ENCODE measurements around the gene NR2E1. TPM values are rescaled to one million over a fixed set of nuclear protein-coding genes. Genes with fewer than 3 reads are reported as not detected.
A peak's percentile ranks its signal among the peaks of the same experiment; 100 is the strongest.

The NR2E1 gene
- total and polyA plus RNA-seq, 2 experiments from 2014 or later = not detected

DNA sequence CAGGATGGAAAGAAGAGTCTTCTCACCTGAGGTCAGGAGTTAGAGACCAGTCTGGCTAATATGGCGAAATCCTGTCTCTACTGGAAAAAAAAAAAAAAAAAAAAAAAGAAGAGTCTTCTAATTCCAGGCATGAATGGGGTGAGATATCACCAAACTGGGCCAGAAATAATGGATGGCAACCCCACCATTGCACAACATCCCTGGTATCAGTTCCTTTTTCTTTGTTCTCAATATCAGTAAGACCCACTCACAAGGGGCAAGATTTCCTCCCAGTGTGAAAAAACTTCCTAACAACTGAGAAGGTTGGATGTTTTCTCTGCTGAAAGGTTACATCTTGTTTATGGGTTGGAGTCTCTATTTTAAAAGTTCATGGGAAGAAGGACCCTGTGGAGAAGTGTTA is 23.6 kb upstream of the NR2E1 start:
- no peak overlapping the region for H3K4me2 ChIP-seq (ENCODE audit: unreplicated experiment)
- DNase-seq = no peak
- TF ChIP-seq EZH2 (IDR thresholded peaks at IDR 0.05; ENCODE audit: insufficient read depth, poor library complexity, severe bottlenecking) (no peak), EZH2phosphoT487 (IDR thresholded peaks at IDR 0.05; ENCODE audit: insufficient read depth, low read depth) (no peak)
- H3K9me3 ChIP-seq (ENCODE audit: low read depth) = no peaks in the 10 kb centered on the region
- no peaks in the 10 kb centered on the region for H3F3A ChIP-seq (ENCODE audit: insufficient read depth)
- H4K20me1 ChIP-seq (ENCODE audit: insufficient read depth) = no peaks in the 10 kb centered on the region
- no peak overlapping the region for H3K27ac ChIP-seq
- H3K4me3 ChIP-seq = no peak overlapping the region
- H3K36me3 ChIP-seq (ENCODE audit: low read depth) = no peaks in the 10 kb centered on the region
- no peaks in the 10 kb centered on the region for H3K79me2 ChIP-seq (ENCODE audit: insufficient read depth)
- H3K27me3 ChIP-seq (replicated peaks; ENCODE audit: insufficient read depth) = peaks cover 37% of the 10 kb centered on the region
- H3K9me2 ChIP-seq (ENCODE audit: insufficient read depth) = no peaks in the 10 kb centered on the region
- no peak overlapping the region for H3K9ac ChIP-seq
- in situ Hi-C loops (cut with MboI) = no loop called here
- no peaks in the 10 kb centered on the region for H3K4me1 ChIP-seq (ENCODE audit: insufficient read depth)
- 29 to 50% methylated on average over 1 of the region's 1 CpG for WGBS, 2 experiments (ENCODE audit: low coverage in 1 of 2, low lambda C conversion rate in 2 of 2, missing lambda C conversion rate in 2 of 2)
- H2AFZ ChIP-seq = no peak overlapping the region

DNA sequence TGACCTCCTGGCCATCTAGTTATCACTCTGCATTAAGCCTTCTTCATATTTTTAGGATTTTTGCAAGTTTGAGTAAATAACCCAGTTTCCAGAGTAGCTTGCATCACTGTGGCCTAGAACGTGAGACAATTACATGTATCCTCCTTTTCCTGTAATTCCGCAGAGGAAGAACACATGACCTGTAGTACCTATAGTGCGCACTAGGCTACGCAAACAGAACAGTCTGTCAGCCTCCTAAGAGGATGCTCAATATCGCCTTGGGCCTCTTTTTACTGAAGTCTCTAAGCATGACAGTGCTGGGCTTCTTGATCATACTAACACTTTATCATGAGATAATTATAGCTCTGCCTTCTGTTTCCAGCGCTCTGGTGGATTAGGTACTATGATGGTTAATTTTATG is 20.2 kb upstream of the NR2E1 start:
- Histone ChIP-seq H3K9me3 (ENCODE audit: low read depth) (no peaks in the 10 kb centered on the region), H3K9me2 (ENCODE audit: insufficient read depth) (no peaks in the 10 kb centered on the region), H3K4me1 (ENCODE audit: insufficient read depth) (no peaks in the 10 kb centered on the region), H3K36me3 (ENCODE audit: low read depth) (no peaks in the 10 kb centered on the region), H4K20me1 (ENCODE audit: insufficient read depth) (no peaks in the 10 kb centered on the region), H3K79me2 (ENCODE audit: insufficient read depth) (no peaks in the 10 kb centered on the region), H2AFZ (no peak overlapping the region), H3K9ac (no peak overlapping the region), H3K27me3 (replicated peaks; ENCODE audit: insufficient read depth) (peaks cover 49% of the 10 kb centered on the region), H3K4me3 (no peak overlapping the region), H3K27ac (no peak overlapping the region), H3K4me2 (ENCODE audit: unreplicated experiment) (no peak overlapping the region), H3F3A (ENCODE audit: insufficient read depth) (no peaks in the 10 kb centered on the region)
- in situ Hi-C loops (cut with MboI) = no loop called here
- TF ChIP-seq EZH2 (IDR thresholded peaks at IDR 0.05; ENCODE audit: insufficient read depth, poor library complexity, severe bottlenecking) (no peak), EZH2phosphoT487 (IDR thresholded peaks at IDR 0.05; ENCODE audit: insufficient read depth, low read depth) (no peak)
- WGBS, 2 experiments (ENCODE audit: low coverage in 1 of 2, low lambda C conversion rate in 2 of 2, missing lambda C conversion rate in 2 of 2) = 71 to 76% methylated on average over 6 of the region's 6 CpGs
- DNase-seq = no peak

- H3K79me2 ChIP-seq (ENCODE audit: insufficient read depth) = no peaks in the 10 kb centered on the region
- no peaks in the 10 kb centered on the region for H3K9me3 ChIP-seq (ENCODE audit: low read depth)
- H2AFZ ChIP-seq = no peak overlapping the region
- no peak overlapping the region for H3K4me3 ChIP-seq
- in situ Hi-C loops (cut with MboI) = no loop called here
- no peaks in the 10 kb centered on the region for H3K36me3 ChIP-seq (ENCODE audit: low read depth)
- no peak overlapping the region for H3K9ac ChIP-seq
- 47 to 48% methylated on average over 4 of the region's 4 CpGs for WGBS, 2 experiments (ENCODE audit: low coverage in 1 of 2, low lambda C conversion rate in 2 of 2, missing lambda C conversion rate in 2 of 2)
- no peaks in the 10 kb centered on the region for H3K4me1 ChIP-seq (ENCODE audit: insufficient read depth)
- H4K20me1 ChIP-seq (ENCODE audit: insufficient read depth) = no peaks in the 10 kb centered on the region
- TF ChIP-seq EZH2 (IDR thresholded peaks at IDR 0.05; ENCODE audit: insufficient read depth, poor library complexity, severe bottlenecking) (no peak), EZH2phosphoT487 (IDR thresholded peaks at IDR 0.05; ENCODE audit: insufficient read depth, low read depth) (no peak)
- H3K27ac ChIP-seq = no peak overlapping the region
- H3K4me2 ChIP-seq (ENCODE audit: unreplicated experiment) = no peak overlapping the region
- H3K27me3 ChIP-seq (replicated peaks; ENCODE audit: insufficient read depth) = peaks cover 82% of the 10 kb centered on the region
- H3K9me2 ChIP-seq (ENCODE audit: insufficient read depth) = no peaks in the 10 kb centered on the region
- no peak for DNase-seq
- no peaks in the 10 kb centered on the region for H3F3A ChIP-seq (ENCODE audit: insufficient read depth)
Measured at GRCh38 chr6:108152446-108152845, 13.4 kb upstream of the NR2E1 start.

- TF ChIP-seq EZH2 (IDR thresholded peaks at IDR 0.05; ENCODE audit: insufficient read depth, poor library complexity, severe bottlenecking) (no peak), EZH2phosphoT487 (IDR thresholded peaks at IDR 0.05; ENCODE audit: insufficient read depth, low read depth) (no peak)
- Histone ChIP-seq H3K27me3 (replicated peaks; ENCODE audit: insufficient read depth) (peaks cover 97% of the 10 kb centered on the region), H3K4me1 (ENCODE audit: insufficient read depth) (no peaks in the 10 kb centered on the region), H3K9me3 (ENCODE audit: low read depth) (no peaks in the 10 kb centered on the region), H4K20me1 (ENCODE audit: insufficient read depth) (no peaks in the 10 kb centered on the region), H3K9ac (no peak overlapping the region), H3K27ac (no peak overlapping the region), H3K4me3 (no peak overlapping the region), H2AFZ (no peak overlapping the region), H3K79me2 (ENCODE audit: insufficient read depth) (no peaks in the 10 kb centered on the region), H3K9me2 (ENCODE audit: insufficient read depth) (no peaks in the 10 kb centered on the region), H3K36me3 (ENCODE audit: low read depth) (no peaks in the 10 kb centered on the region), H3F3A (ENCODE audit: insufficient read depth) (no peaks in the 10 kb centered on the region), H3K4me2 (ENCODE audit: unreplicated experiment) (no peak overlapping the region)
- in situ Hi-C loops (cut with MboI) = no loop called here
- peak; percentile 27 for DNase-seq
- WGBS, 2 experiments (ENCODE audit: low coverage in 1 of 2, low lambda C conversion rate in 2 of 2, missing lambda C conversion rate in 2 of 2) = 20 to 23% methylated on average over 10 of the region's 10 CpGs
Measured at GRCh38 chr6:108156180-108156937, 9.5 kb upstream of the NR2E1 start.
